ENCODE results near the gene DNAI1.
"Not testable (repeated sequence)": the region's sequence is repeated elsewhere in the genome, so short reads cannot be mapped to it uniquely, and the experiment has no call there.

The DNAI1 gene

DNA sequence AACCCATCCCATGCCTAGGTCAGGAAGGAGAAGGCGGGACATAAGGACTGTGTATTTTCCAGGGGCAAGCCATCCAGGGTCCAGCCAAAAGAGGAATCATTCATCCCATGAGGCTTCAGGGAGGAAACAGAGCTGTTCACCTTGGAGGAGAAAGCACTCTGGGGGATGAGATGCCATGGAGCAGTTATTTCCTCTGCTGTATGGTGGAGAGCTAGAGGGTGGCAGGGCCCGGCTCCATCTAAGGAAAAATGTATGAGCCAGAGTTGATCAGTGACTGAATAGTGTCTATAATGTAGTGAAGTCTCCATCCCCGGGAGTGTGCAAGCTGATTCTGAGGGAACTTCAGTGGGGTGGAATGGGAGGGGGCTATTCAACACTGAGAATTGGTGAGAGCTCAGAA lies 56.2 kb downstream of the DNAI1 start:
- no peak for DNase-seq

DNA sequence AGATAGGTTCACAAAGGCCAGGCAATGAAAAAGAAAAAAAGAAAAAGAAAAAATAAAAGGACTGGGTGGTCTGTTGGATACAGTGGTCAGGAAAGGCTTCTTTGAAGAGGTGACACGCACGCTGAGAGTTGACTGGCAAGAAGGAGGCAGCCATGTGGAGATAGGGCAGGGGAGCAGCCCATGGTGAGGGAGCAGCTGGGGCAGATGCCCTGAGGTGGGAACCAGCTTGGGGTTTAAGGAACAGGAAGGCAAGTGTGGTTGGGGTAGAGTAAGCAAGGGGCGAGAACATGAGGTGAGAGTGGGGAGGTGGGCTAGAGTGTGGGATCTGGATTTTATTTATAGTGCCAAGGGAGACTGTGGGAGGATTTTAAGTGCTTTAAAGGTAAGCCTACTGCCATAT lies 57.4 kb downstream of the DNAI1 start:
- DNase-seq = no peak

DNA sequence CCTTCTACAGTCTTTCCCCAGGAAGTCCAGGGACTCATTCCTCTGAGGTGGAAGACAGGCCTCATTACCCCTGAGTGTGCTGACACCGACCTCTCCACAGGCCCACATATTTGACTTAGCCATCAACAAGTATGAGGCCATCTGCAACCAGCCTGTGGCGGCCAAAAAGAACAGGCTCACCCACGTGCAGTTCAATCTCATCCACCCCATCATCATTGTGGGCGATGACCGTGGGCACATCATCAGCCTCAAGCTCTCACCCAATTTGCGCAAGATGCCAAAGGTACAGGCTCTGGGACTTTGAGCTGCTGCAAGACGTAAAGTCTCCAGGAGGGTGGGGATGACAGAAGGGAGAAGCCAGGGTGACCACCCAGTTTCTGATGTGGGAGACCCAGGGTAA lies 58.6 kb downstream of the DNAI1 start:
- DNase-seq = no peak

DNA sequence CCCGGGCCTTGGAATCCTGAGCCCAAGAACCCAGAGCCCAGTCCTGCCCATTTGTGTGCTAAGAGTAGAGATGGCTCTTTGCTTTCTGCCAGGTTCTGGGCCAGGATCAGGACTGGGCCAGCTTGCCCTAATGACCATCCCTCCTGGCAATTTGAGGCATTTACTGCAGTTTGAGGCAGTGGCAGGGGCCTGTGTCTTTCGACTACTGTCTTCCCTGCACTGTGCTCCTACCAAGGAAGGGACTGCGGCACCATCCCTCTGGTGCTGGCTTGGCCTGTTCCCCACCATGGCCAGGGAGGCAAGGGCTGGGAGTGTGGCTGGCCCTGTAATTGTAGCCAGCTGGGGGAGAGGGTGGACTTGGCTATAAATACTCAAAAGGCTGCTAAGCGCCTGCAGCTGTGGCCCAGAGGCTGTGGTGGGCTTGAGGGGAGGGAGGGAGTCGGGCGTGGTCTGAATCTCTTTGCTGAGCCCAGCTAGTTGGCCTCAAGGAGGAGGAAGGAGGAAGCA lies 59.6 kb downstream of the DNAI1 start:
- no peak for DNase-seq

DNA sequence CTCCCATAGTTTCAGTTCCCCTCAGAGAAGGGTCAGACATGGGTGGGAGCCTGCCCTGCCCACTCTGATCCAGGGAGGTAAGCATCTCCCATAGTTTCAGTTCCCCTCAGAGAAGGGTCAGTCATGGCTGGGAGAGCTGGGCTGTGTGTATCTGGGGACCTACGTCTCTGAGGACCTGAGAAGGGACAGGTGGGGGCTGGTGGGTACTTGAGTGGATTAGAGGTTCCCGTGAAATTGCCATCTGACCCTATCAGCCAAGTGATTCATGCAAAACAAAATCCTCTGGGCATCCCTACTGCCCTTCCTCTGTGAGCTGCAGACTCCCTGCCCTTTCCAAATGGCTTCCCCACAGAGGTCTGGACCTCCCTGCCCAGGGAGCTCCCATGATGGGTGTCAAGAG lies 60.3 kb downstream of the DNAI1 start:
- no peak for DNase-seq

DNA sequence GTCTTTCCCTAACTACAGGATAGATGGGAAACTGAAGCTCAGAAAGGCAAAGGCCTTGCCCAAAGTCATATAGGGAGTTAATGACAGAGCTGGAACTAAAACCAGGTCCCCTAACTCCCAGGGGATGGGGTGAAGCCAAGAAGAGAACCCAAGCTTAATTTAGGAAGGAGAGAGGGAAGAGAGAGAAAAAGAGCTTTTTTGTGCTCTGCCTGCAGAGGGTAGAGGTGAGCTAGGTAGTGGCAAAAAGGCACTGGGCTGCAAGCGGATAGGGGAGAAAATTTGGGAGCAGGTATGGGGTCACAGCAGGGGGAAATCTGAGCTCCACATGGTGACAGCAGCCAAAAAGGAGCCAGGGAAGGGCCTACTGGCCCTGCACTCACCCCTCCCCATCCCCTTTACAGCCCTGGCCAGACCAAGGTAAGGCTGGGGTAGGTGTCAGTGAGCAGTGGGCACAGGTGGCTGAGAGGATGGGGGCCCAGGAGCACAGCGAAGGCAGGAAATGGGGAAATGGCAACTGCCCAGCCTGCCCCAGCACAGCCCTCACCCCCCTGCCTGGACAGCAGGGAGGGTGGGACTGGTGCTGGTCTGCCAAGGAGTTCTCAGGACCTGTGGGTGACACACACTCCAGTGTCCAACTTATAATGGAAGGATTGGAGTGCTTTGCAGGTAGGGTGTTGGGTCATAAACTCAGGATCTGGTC lies 60.9 kb downstream of the DNAI1 start:
- no peak for DNase-seq

DNA sequence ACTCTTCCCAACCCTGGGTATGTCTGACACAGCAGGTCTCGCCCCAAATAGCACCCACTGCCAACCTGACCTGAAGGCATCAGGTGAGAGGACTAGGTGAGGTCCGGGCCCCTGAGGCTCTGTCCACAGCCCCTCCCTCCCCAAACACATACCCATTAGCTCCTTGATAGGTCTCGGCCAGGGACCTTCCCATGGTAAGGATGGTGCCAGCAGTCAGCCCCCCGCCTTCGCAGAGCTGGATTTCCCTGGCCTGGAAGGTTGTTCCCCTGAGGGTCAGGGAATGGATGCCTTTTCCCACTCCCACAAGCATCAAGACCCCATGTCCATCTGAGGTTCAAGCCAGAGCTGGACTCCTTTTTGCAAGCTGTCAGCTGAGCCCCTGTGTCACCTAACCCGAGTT lies 61.5 kb downstream of the DNAI1 start:
- no peak for DNase-seq

DNA sequence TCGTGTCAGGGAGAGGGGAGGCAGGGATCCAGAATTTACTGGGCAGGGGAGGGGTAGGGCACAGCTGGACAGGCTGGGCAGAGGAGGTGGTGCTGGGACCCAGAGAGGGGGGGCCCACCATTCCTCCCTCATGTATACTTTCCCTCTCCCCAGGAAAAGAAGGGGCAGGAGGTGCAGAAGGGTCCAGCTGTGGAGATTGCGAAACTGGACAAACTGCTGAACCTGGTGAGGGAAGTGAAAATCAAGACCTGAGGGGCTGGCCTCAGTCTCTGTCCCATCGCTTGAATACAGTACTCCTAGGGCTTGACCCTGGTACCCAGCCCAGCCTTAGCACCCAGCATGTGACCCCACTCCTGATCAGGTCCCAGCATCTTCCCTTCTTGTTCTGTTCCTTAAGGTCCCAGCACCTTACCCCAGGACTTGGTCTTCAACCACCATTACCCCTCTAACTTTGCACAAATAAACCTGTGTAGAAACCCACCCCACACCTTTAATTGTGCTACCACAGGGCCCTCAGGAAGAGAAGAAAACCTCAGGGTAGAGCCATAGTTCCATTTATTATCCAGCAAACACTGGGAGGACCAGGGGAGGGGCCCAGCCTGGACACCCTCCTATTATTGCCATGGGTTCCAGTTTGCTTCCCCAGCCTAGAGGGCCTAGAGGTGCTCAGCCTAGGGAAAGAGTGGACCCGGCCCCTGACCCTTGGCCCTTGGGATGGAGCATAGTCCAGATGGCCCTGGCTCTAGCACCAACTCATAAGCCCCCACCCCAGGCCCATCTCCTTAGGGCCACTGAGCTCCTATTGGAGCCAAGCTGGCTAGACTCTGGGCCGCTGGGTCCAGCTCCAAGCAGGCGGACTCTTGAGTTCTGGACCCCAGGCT lies 62.1 kb downstream of the DNAI1 start:
- no peak for DNase-seq

DNA sequence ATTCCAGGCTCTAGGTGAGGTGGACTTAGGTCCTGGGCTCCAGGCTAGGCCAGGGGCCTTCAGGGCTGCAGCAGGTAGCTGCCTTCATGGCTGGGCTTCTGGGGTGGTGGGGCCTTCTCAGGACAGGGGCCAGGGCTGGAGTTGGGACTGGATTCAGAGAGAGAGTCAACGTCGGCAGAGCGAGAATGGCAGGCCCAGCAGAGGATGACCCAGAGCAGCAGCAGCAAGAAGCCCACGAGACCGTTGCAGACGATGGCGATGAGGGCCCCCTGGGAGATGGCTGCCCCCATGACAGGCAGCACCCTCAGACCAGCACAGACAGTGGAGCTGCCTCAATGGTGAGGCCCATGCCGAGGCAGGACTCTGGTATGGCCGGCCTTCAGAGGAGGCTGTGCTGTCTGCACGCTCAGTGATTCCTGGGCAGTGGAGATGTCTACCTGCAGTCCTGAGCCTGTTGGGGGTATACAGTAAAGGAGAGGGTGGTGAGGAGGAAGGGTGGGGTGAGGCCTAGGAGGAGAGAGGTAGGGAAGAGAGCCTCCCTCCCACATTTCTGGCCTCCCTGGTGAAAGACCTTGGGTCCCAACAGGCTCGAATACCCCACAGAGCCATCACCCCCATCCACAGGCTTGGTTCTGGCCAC lies 62.9 kb downstream of the DNAI1 start:
- DNase-seq = no peak

DNA sequence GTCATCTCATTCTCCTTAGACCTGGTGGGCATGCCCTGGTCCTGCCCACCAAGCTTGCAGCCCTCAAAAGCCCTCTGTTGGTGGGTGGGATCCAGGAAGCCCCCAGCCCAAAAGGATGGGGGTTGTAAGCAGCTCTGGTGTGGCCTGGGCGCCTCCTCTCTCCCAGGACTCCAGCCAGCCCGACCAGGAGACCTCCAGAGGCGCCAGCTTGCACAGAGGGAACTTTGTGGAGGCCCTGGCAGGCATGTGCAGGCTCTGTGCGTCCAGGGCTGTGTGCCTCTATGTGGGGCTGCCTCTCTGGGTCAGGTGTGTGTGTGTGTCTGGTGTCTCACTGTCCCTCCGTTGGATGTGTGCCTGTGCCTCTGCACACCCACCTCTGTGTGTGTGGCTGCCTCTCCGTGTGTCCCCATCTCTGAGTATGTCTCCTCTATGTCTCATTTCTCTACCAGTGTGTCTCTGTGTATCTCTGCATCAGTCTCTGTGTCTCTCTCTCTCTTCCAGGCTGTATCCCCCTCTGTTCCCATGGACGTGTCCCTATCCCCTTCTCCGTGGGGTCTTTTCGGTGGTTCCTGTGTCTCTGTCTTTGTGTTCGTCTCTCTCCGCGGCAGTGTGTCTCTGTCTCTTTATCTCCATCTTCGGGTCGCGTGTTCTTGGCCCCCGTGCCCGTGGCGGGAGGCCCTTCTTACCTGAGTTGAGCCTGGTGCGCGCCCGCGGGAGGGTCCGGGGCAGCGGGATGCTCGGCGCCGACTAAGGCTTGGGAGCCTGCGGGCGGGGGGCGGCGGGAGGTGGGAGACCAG lies 63.7 kb downstream of the DNAI1 start:
- no peak for DNase-seq

DNA sequence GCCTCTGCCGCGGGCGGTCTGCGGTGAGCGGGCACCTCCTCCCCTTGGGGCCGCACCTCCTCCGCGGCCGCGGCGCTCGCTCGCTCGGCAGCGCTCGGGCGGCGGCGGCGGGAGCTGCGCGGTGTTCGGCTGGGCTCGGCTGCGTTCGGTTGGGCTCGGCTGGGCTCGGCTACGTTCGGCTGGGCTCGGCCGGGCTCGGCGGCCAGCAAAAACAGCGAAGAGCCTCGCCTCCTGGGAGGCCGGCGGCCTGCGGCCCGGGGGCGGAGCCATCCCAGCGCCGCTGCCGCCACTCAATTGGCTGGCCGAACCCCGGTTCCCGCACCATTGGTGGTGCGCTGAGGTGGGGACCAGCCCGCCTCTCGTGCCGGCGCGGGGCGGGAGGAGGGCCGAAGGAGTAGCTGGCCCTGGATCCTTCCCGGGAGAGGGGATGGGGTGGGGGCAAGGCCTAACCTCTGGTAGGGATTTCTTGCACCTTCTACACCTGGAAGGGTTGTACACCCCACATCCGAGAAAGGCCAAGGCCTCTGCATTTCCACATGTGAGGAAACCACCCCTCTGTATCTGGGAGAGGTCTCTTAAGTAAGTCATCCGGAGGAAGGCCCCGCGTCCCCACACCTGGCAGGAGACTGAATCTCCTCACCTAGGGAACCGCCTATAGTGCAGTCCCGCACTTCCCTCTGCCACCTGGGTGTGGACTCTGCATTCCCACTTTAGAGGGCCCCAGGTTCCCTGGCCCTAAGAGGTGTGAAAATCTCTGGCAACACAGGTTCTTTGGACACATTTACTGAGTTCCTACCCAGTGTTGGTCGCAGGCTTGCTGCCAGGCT lies 64.6 kb downstream of the DNAI1 start, which contains the start of gene ENHO:
ENHO (minus strand) TSS at position 20 of the 827 bp plus-strand sequence. CDS start 1,295 bp downstream, outside the sequence.
- peak; percentile 93 to 95 for DNase-seq

DNA sequence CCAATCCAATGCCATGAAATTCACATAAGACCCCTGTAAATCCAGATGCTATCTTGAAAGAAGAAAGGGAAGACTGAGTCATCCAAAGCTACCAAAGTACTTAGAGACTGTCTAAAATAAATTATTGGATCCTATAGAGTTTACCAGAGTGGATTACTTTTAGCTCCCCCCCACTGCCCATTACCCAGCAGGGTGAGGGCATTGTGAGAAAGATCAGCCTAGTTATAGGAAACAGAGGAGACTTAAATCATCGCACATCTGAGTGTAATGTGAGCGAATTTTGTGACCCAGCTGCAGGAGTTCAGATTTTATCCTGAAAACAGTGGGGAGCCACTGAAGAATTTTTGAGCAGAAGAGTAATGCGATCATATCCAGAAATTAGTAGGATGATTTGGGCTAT lies 65.7 kb downstream of the DNAI1 start:
- no peak for DNase-seq

DNA sequence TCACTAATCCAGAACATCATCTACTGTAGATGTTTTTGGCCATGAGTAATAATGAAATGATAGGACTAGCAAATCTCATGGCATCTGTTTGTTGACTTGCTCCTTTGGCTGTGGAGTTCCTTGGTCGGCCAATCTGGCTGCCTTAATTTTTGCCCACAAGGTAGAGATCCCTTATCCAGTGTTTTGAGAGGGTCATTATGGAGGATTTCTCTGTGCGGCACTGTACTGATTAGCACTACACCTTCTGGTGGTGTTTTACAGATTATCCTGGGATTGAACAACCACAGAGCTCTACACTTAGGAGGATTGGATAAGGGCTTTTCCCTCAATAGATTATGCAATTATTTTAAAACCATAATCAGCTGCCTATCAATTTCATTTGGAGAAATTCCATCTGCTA lies 67.4 kb downstream of the DNAI1 start:
- DNase-seq = no peak

DNA sequence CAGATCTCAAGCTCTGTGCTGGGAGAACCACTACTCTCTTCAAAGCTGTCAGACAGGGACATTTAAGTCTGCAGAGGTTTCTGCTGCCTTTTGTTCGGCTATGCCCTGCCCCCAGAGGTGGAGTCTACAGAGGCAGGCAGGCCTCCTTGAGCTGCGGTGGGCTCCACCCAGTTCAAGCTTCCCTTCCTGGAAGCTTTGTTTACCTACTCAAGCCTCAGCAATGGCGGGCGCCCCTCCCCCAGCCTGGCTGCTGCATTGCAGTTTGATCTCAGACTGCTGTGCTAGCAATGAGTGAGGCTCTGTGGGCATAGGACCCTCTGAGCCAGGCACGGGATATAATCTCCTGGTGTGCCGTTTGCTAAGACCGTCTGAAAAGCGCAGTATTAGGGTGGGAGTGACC lies 73.4 kb downstream of the DNAI1 start:
- DNase-seq = not testable (repeated sequence)

DNA sequence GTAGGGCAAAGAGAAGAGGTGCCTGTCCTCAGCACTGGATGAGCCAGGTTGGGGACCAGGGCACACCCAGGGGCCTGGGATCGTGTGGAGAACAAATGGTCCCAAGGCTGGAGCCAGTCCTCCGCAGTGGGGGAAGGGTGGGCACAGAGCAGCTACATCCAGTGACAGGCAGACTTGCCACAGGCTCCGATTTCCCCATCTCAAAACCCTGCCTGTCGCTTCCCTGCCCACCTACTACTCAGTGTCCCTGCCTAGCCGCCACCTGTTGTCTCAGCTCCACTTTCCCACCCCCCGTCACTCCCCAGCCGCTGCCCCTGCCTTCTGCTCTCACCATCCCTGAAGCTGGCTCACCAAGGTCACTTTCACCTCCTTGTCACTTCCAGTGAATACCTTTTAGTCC lies 78.1 kb downstream of the DNAI1 start:
- no peak for DNase-seq

DNA sequence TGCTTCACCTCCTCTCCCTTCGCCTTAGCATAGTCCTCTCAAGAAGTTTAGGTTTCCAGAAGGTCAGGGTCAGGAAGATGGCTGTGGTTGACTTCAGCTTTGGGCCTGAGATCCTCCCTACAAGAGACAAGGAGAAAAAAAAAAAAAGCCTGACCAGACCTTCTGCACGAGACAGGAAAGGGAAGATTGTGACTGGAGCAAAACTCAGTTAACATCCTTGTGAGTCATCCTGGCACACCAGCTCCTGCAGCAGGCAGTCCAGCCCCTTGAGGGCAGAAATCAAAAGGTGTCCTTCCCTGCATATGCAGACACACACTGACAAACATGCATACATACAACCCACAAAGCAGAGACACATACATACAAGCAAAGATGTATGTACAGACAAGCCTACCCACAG lies 82.2 kb downstream of the DNAI1 start:
- no peak for DNase-seq

DNA sequence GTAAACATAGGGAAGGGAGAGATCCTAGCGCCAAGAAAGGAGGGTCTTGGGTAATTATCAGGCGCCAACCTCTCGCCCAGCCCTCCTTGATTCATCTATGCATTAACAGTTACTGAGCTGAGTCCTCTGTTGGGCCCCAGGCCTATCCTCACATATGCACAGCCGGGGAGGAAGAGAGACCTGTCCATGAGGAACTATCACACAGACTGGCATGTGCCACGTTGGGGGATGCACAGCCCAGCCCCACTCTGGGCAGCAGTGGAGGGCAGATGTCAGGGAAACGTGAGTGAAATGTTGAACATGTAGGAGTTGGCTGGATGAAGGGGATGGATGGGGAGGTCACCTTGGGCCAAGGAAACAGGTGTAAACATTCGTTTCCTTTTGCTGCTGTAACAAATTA lies 82.9 kb downstream of the DNAI1 start:
- DNase-seq = no peak

DNA sequence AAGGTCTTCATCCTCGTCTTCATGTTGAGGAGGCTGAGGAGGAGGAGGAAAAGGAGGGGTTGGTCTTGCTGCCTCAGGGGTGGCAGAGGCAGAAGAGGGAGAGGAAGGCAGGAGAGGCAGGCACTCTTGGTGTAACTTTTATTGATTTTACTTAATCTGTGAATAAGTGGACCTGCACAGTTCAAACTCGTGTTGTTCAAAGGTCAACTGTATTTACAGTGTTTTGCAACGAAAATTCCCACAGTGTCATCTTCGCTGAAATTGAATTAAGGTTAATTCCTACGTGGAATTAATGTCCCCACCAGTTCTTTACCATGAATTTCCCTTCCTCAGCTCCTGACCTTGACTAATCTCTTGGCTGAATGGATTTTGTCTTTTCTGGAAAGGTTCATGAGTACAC lies 85.4 kb downstream of the DNAI1 start:
- no peak for DNase-seq

DNA sequence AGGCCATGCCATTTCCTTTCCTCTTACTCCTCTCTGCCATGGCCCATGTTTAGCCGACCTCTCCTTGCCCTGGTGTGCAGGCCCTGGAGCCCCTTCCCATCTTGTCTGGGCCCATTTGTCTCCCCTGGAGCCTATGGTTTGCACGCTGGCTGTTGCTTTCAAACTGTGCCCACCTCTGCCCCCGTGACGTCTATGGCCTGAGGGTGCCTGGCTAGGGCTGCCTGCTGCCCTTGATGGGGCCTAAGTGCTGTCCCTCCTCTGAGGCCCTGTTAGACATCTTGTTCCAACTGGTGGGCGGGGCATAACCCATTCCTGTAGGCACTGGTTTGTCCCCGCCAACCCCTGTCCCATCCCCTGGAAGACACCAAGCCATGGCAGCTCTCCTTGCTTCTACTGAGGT lies 86.9 kb downstream of the DNAI1 start:
- no peak for DNase-seq

DNA sequence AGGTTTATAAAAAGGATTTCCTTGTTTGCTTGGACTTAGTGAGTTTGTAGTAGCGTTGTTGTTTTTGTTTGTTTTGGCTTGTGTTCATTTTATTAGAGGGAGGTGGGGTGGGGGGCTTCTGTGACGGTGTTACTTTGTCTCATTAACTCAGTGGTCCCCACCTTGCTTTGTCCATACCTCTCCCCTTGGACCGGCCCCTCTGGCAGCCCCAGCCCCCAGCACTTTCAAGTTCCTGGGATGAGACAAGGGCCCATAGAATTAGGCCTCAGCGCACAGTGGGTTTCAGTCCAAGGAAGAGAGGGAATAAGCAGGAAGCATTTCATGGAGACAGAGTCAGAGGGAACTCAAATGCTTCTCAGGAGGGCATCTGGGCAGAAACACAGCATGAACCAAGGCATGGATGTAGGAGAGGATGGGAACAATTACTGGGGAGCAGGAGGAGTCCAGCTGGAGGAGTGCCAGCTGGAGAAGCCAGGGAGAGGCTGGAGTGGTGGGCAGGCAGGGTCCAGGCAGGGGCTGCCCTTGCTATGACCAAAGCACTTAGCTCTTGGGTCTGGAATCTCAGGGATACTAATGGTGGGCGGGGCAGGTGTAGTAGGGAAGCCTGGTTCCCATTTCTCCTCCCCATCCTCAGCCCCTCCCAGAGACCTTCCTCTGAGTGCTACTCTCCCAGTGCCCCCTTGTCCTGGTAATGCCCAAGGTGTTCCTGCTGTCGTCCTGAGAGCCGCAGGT lies 87.7 kb downstream of the DNAI1 start:
- no peak for DNase-seq

All from NCI-H2081 (cell line).